ENCODE data around the gene OTOS.

DNA sequence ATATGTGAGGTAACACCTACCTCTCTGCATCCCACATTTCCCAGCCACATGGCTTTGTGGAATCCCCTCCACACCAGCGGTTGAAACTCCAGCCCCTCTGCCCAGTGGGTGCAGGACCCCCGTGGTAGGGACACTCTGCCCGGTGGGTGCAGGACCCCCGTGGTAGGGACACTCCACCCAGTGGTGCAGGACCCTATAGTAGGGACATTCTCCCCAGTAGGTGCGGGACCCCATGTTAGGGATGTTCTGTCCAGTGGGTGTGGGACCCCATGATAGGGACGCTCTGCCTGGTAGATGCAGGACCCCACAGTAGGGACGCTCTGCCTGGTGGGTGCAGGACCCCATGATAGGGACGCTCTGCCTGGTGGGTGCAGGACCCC lies 15.8 kb downstream of the OTOS start:
- TF ChIP-seq, protein P1, sequence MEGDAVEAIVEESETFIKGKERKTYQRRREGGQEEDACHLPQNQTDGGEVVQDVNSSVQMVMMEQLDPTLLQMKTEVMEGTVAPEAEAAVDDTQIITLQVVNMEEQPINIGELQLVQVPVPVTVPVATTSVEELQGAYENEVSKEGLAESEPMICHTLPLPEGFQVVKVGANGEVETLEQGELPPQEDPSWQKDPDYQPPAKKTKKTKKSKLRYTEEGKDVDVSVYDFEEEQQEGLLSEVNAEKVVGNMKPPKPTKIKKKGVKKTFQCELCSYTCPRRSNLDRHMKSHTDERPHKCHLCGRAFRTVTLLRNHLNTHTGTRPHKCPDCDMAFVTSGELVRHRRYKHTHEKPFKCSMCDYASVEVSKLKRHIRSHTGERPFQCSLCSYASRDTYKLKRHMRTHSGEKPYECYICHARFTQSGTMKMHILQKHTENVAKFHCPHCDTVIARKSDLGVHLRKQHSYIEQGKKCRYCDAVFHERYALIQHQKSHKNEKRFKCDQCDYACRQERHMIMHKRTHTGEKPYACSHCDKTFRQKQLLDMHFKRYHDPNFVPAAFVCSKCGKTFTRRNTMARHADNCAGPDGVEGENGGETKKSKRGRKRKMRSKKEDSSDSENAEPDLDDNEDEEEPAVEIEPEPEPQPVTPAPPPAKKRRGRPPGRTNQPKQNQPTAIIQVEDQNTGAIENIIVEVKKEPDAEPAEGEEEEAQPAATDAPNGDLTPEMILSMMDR (IDR thresholded peaks at IDR 0.05), result no peak
- no peak for TF ChIP-seq POLR2A (IDR thresholded peaks at IDR 0.05)
